Ascending aorta (tissue), 2 donors: Measurements from ENCODE around the gene FBXO33. TPM values are rescaled to one million over a fixed set of nuclear protein-coding genes. Genes with fewer than 3 reads are reported as not detected.

Experiments
- DNase-seq, 2 donors: peaks; one replicate each; pipeline ENCODE4 v3.0.0-alpha.2; 2019; ENCODE audit warnings: low spot score in 2 of 2
- H3K27ac ChIP-seq, 2 donors: fragments of 200-600 bp; sonication (generic); one replicate each; pipeline ENCODE4 v1.5.1; 2016 to 2017; ENCODE audit warnings: mild to moderate bottlenecking in 1 of 2
- H3K27me3 ChIP-seq: fragments of 200-600 bp; sonication (generic); one replicate; pipeline ENCODE4 v1.5.1; 2017
- H3K36me3 ChIP-seq, 2 donors: fragments of 200-600 bp; sonication (generic); one replicate each; pipeline ENCODE4 v1.5.1; 2016
- H3K4me1 ChIP-seq, 2 donors: fragments of 200-600 bp; sonication (generic); one replicate each; pipeline ENCODE4 v1.5.1; 2016 to 2017; ENCODE audit warnings: mild to moderate bottlenecking in 1 of 2
- H3K4me3 ChIP-seq, 2 donors: fragments of 200-600 bp; sonication (generic); one replicate each; pipeline ENCODE4 v1.5.1; 2016 to 2017; ENCODE audit warnings: mild to moderate bottlenecking in 1 of 2
- H3K9me3 ChIP-seq, 2 donors: fragments of 200-600 bp; sonication (generic); one replicate each; pipeline ENCODE4 v1.5.1; 2016
- CTCF ChIP-seq, 3 experiments: fragments of 200-600 bp in 2 of 3; fragments of 450-650 bp in 1 of 3; sonication (generic) in 2 of 3; IDR thresholded peaks; one replicate each; pipeline ENCODE4 v1.5.1; 2016 to 2019; ENCODE audit warnings: antibody characterized with exemption in 3 of 3, mild to moderate bottlenecking in 1 of 3, moderate library complexity in 1 of 3
- intact Hi-C: fragments of 100-400 bp; cut with DNase I; formaldehyde crosslinking; loops from one replicate; pipeline ENCODE4 v1.15.1; 2023
- total RNA-seq: library from RNA; depleted of rRNA; stranded (reverse); fragments of >200 nt; gene quantifications from one replicate; pipeline ENCODE4 v1.1.0, GENCODE V29; 2016

The FBXO33 gene
- total RNA-seq, 1 donor from 2014 or later, result 14.5 TPM

GRCh38 chr14:39417014-39417413 lies 15.2 kb downstream of the FBXO33 start:
- TF ChIP-seq CTCF (IDR thresholded peaks at IDR 0.05), result no peak

DNA sequence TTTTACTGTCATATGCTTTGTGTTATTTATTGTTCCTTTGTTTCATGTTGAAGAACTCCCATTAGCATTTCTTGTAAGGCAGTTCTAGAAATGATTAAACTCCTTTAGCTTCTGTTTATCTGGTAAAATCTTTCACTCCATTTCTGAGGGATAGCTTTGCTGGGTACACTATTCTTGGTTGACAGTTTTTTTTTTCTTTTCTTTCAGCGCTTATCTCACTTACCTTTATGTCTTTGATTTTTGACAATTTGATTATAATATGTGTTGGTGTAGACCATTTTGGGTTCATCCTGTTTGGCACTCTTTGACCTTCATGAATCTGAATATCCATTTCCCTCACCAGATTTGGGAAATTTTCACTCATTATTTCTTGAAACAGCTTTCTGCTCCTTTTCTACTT lies 16.2 kb downstream of the FBXO33 start:
- no peak for DNase-seq
- no peak overlapping the region for H3K4me3 ChIP-seq
- H3K9me3 ChIP-seq, result peaks cover 5 to 21% of the 10 kb centered on the region in 2 donors
- no peaks in the 10 kb centered on the region for H3K4me1 ChIP-seq
- intact Hi-C loops, result no loop called here
- no peak overlapping the region for H3K27ac ChIP-seq
- no peak for TF ChIP-seq CTCF (IDR thresholded peaks at IDR 0.05)
- peaks cover 0 to 9% of the 10 kb centered on the region in 2 donors for H3K36me3 ChIP-seq
- H3K27me3 ChIP-seq, result no peaks in the 10 kb centered on the region

More at GRCh38 chr14:39417014-39417413, 15.2 kb downstream of the FBXO33 start:
- Histone ChIP-seq H3K4me3 (no peak overlapping the region), H3K36me3 (peaks cover 0 to 9% of the 10 kb centered on the region in 2 donors), H3K9me3 (peaks cover 5 to 21% of the 10 kb centered on the region in 2 donors), H3K27ac (no peak overlapping the region), H3K4me1 (no peaks in the 10 kb centered on the region), H3K27me3 (no peaks in the 10 kb centered on the region)
- intact Hi-C loops, result no loop called here
- no peak for DNase-seq

DNA sequence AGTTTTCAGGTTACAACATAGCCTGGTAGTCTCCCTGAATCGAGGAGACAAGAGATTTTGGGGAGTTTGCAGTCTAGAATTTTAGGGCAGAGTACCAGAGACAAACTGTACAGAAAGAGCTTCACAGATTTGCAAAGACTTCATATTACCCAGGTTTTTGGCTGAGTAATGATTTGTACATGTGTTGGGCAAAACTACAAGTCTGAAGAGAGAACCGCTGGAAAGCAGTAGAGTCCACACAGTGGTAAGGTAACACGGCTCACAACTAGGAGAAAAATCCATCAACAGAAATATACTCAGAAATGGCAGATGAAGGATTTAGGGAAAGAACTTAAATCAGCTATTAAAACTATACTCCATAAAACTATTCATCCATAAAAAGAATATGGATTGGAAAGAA lies 25.7 kb downstream of the FBXO33 start:
- no peak for DNase-seq

GRCh38 chr14:39398382-39398781 lies 33.9 kb downstream of the FBXO33 start:
- Histone ChIP-seq H3K36me3 (peaks cover 19 to 37% of the 10 kb centered on the region in 2 donors), H3K27ac (no peak overlapping the region), H3K4me1 (no peaks in the 10 kb centered on the region), H3K27me3 (no peaks in the 10 kb centered on the region), H3K9me3 (no peaks in the 10 kb centered on the region), H3K4me3 (no peak overlapping the region)
- intact Hi-C loops, result no loop called here
- no peak for DNase-seq
- TF ChIP-seq CTCF (IDR thresholded peaks at IDR 0.05), result no peak

More for the DNA sequence above, 25.7 kb downstream of the FBXO33 start:
- no peak overlapping the region for H3K4me3 ChIP-seq
- H3K27me3 ChIP-seq, result no peaks in the 10 kb centered on the region
- peaks cover 0 to 4% of the 10 kb centered on the region in 2 donors for H3K9me3 ChIP-seq
- peaks cover 0 to under 1% of the 10 kb centered on the region in 2 donors for H3K36me3 ChIP-seq
- no peak for TF ChIP-seq CTCF (IDR thresholded peaks at IDR 0.05)
- H3K27ac ChIP-seq, result no peak overlapping the region
- H3K4me1 ChIP-seq, result no peaks in the 10 kb centered on the region
- intact Hi-C loops, result no loop called here

- peaks cover 19 to 39% of the 10 kb centered on the region in 2 donors for H3K36me3 ChIP-seq
- no peaks in the 10 kb centered on the region for H3K4me1 ChIP-seq
- no peak for DNase-seq
- H3K9me3 ChIP-seq, result no peaks in the 10 kb centered on the region
- intact Hi-C loops, result no loop called here
- no peak for TF ChIP-seq CTCF (IDR thresholded peaks at IDR 0.05)
- H3K4me3 ChIP-seq, result no peak overlapping the region
- H3K27me3 ChIP-seq, result no peaks in the 10 kb centered on the region
- no peak overlapping the region for H3K27ac ChIP-seq
Observed at GRCh38 chr14:39396448-39396847, 35.8 kb downstream of the FBXO33 start.
